ENCODE measurements around the gene TBC1D8.

GRCh38 chr2:101064868-101065549 is 86.2 kb downstream of the TBC1D8 start:
- TF ChIP-seq CTCF (IDR thresholded peaks at IDR 0.05; ENCODE audit: insufficient read depth, low read length) (no peak), REST (IDR thresholded peaks at IDR 0.05; ENCODE audit: insufficient replicate concordance, low read depth) (no peak), POLR2AphosphoS5 (IDR thresholded peaks at IDR 0.05; ENCODE audit: low read depth) (no peak), SPI1 (IDR thresholded peaks at IDR 0.05; ENCODE audit: borderline replicate concordance, low read depth) (no peak)

Measured in HL-60 (cell line).